A549 (cell line): ENCODE measurements around the gene F2RL3. TPM values are rescaled to one million over a fixed set of nuclear protein-coding genes. Genes with fewer than 3 reads are reported as not detected.

Experiments used
- ATAC-seq, 2 experiments: fragments of 200-7000 bp in 1 of 2; fragments of >200 bp in 1 of 2; cut with Nextera tagmentation in 1 of 2; cut with Tn5 transposase in 1 of 2; 3 replicates each; pipeline versions ENCODE4 v1.8.0 to v1.9.1; 2018 to 2020; ENCODE audit warnings: mild to moderate bottlenecking in 1 of 2, moderate library complexity in 1 of 2
- CTCF ChIA-PET: fragments of 300-600 bp; sonication (Branson Sonifier 250); formaldehyde crosslinking; extraction: SDS; loops from one replicate; lab custom pipeline; 2021; ENCODE audit warnings: antibody characterized with exemption, inconsistent platforms; lab: Yijun Ruan, JAX
- POLR2A ChIA-PET: fragments of 350-600 bp; formaldehyde crosslinking; extraction: SDS; loops from one replicate; lab custom pipeline; 2021; ENCODE audit warnings: antibody characterized with exemption, inconsistent platforms; lab: Yijun Ruan, JAX
- DNase-seq, 2 experiments: peaks; one replicate each; pipeline versions ENCODE4 v3.0.0 to v3.0.0-alpha.2; 2011 to 2016; ENCODE audit warnings: low read depth in 1 of 2, low spot score in 1 of 2
- FAIRE-seq: peaks from 2 replicates; lab custom pipeline; 2011; peaks lifted over from hg19 to GRCh38; lab: Jason Lieb, UNC
- H3K27ac ChIP-seq, 2 experiments: fragments of >200 bp; sonication (Bioruptor Twin); formaldehyde crosslinking; 3 replicates each; pipeline ENCODE4 v1.5.1; 2016 to 2017
- H3K4me1 ChIP-seq: fragments of >200 bp; sonication (Bioruptor Twin); formaldehyde crosslinking; 3 replicates; pipeline ENCODE4 v1.6.1; 2016
- H3K4me2 ChIP-seq: fragments of >200 bp; sonication (Bioruptor Twin); formaldehyde crosslinking; 3 replicates; pipeline ENCODE4 v1.6.1; 2016
- H3K4me3 ChIP-seq: fragments of >200 bp; sonication (Bioruptor Twin); formaldehyde crosslinking; 3 replicates; pipeline ENCODE4 v1.5.1; 2016
- H3K9me3 ChIP-seq: fragments of >200 bp; sonication (Bioruptor Twin); formaldehyde crosslinking; 3 replicates; pipeline ENCODE4 v1.6.1; 2016
- ESRRA ChIP-seq: fragments of 150-350 bp; IDR thresholded peaks from 2 replicates; pipeline ENCODE4 v1.6.1; 2014; ENCODE audit warnings: mild to moderate bottlenecking, low read length, borderline replicate concordance
- JUNB ChIP-seq: fragments of >200 bp; sonication (Bioruptor Twin); formaldehyde crosslinking; IDR thresholded peaks from 2 replicates; pipeline ENCODE4 v1.6.1; 2016
- POLR2AphosphoS2 ChIP-seq: conservative IDR thresholded peaks from 2 replicates; pipeline ENCODE4 v1.6.1; 2012; ENCODE audit warnings: low read length, improper control_type of control experiment, inconsistent platforms
- RAD21 ChIP-seq, 2 experiments: fragments of >200 bp in 1 of 2; sonication (Bioruptor Twin) in 1 of 2; formaldehyde crosslinking in 1 of 2; IDR thresholded peaks in 1 of 2; conservative IDR thresholded peaks in 1 of 2; 2 replicates in 1 of 2; 3 replicates in 1 of 2; pipeline ENCODE4 v1.6.1; 2012 to 2018; ENCODE audit warnings: inconsistent platforms in 1 of 2
- RFX5 ChIP-seq: fragments of 450-650 bp; IDR thresholded peaks from 2 replicates; pipeline ENCODE4 v1.7.1; 2014; ENCODE audit warnings: antibody characterized with exemption, mild to moderate bottlenecking, moderate library complexity
- SMC3 ChIP-seq: fragments of >200 bp; sonication (Bioruptor Twin); formaldehyde crosslinking; IDR thresholded peaks from 3 replicates; pipeline ENCODE4 v1.6.1; 2018; ENCODE audit warnings: inconsistent platforms
- ZC3H11A ChIP-seq: fragments of 450-650 bp; IDR thresholded peaks from 2 replicates; pipeline ENCODE4 v1.6.1; 2014; ENCODE audit warnings: antibody characterized with exemption, mild to moderate bottlenecking
- ZFP36 ChIP-seq: fragments of 450-650 bp; IDR thresholded peaks from 2 replicates; pipeline ENCODE4 v1.6.1; 2014; ENCODE audit warnings: borderline replicate concordance; ENCODE audit not compliant: partially characterized antibody
- WGBS: methylation state at CpG from one replicate; pipeline ENCODE4 v1.1.6; 2017; ENCODE audit errors: missing lambda C conversion rate; 5-methylcytosine and 5-hydroxymethylcytosine counted together
- polyA plus RNA-seq, 4 experiments: library from polyadenylated mRNA; depleted of rRNA in 3 of 4; stranded (reverse); fragments of >200 nt; fragmentation: RNase III in 1 of 4; extraction: RNeasy Plus Mini Kit Qiagen cat#74134 plus additional on column Dnase treatment in 1 of 4; gene quantifications; 2 replicates in 3 of 4; 3 replicates in 1 of 4; pipeline ENCODE4 v1.2.3, GENCODE V29; 2011 to 2017
- TF ChIP-seq, protein P1 (sequence below): fragments of 250-450 bp; sonication (Bioruptor Pico); IDR thresholded peaks from 2 replicates; pipeline ENCODE4 v1.5.0; 2020; ENCODE audit warnings: low read depth, mild to moderate bottlenecking, moderate library complexity
- TF ChIP-seq, protein P2 (sequence below): fragments of 250-450 bp; sonication (Bioruptor Pico); IDR thresholded peaks from 2 replicates; pipeline ENCODE4 v1.5.0; 2021; ENCODE audit warnings: mild to moderate bottlenecking, moderate library complexity, borderline replicate concordance
- TF ChIP-seq, protein P3 (sequence below): IDR thresholded peaks from 2 replicates; pipeline ENCODE4 v1.6.1; 2012
- TF ChIP-seq, protein P4 (sequence below): fragments of >200 bp; sonication (Bioruptor Twin); formaldehyde crosslinking; IDR thresholded peaks from 3 replicates; pipeline ENCODE4 v1.5.1; 2016
- TF ChIP-seq, protein P5 (sequence below): fragments of 450-650 bp; IDR thresholded peaks from 2 replicates; pipeline ENCODE4 v1.6.1; 2014; ENCODE audit warnings: antibody characterized with exemption

F2RL3 gene
- polyA plus RNA-seq, 2 of the 4 experiments (the other 2 are of a cell fraction), result not detected

DNA sequence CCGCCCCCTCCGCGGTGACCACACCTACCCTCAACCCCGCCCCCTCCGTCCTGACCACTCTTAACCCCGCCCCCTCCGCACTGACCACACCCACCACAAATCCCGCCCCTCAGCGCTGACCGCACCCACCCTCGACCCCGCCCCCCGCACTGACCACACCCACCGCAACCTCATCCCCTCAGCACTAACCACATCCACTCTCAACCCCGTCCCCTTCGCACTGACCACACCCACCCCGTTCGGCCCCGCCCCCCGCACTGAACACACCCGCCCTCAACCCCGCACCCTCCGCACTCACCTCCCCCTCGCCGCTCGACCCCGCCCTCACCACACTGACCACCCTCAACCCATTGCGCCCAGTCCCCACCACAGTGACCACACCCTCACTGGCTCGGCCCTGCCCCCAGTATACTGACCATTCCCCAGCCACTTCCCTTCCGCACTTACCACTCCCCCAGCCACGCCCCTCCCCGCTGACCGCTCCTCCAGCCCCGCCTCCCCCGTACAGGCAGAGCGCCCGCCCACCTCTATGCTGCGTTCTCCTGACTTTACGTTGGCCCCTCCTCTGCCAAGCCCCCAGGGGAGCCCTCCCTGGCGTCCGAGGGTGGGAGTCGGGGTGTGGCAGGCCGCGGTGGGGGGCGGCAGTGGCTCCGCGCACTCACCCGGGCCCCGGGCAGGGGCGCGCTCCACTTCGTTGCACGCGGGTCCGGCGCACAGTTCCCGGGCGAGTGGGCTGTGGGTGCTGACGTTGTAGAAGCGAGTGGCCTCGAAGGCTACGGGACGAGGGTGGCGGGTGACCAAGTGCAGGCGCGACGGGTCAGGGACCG lies 8.4 kb downstream of the F2RL3 start:
- FAIRE-seq (no peak), ATAC-seq (peak; percentile 64 to 77), DNase-seq (peak; percentile 65 to 80)
- H3K4me1 ChIP-seq, result no peaks in the 10 kb centered on the region
- ChIA-PET CTCF (interaction anchor here (0.6 kb wide), 1 partner anchor 106 kb away, joined by 3 read pairs; no protein-coding TSS in a partner anchor), POLR2A (interaction anchor here (0.6 kb wide), 1 partner anchor 94 kb away, joined by 3 read pairs; no protein-coding TSS in a partner anchor)
- peak overlapping the region; percentile 33; the same call in 2 of the 3 replicates for H3K4me3 ChIP-seq
- 0 out of 6 replicates have a peak overlapping the region, but pooled peaks of 1 of the 2 experiments have one; percentile 18 for H3K27ac ChIP-seq
- no peak for TF ChIP-seq RAD21 (conservative IDR thresholded peaks at IDR 0.05 in 1 of 2, IDR thresholded peaks at IDR 0.05 in 1 of 2)
- TF ChIP-seq, protein P1, sequence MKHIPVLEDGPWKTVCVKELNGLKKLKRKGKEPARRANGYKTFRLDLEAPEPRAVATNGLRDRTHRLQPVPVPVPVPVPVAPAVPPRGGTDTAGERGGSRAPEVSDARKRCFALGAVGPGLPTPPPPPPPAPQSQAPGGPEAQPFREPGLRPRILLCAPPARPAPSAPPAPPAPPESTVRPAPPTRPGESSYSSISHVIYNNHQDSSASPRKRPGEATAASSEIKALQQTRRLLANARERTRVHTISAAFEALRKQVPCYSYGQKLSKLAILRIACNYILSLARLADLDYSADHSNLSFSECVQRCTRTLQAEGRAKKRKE, result no peak
- H3K9me3 ChIP-seq, result no peaks in the 10 kb centered on the region
- peak overlapping the region; percentile 53 for H3K4me2 ChIP-seq
- whole genome bisulfite sequencing, result 82% methylated on average over 26 of the region's 68 CpGs

DNA sequence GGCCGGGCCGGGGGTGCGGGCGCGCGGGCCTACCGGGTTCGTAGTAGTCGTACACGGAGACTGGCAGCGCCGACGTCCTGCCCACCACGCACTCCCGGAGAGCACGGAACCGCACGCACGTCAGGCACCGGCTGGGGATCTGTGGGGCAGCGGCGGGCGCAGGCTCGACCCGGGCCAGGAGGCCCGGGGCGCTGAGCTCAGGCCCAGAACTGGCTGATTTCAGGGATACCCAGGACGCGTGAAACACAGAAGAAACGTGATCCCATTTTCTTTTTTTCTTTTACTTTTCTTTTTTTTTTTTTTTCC lies 9.0 kb downstream of the F2RL3 start:
- ChIA-PET POLR2A (interaction anchor here (0.6 kb wide), 1 partner anchor 95 kb away, joined by 3 read pairs; no protein-coding TSS in a partner anchor), CTCF (interaction anchor here (0.6 kb wide), 1 partner anchor 107 kb away, joined by 3 read pairs; no protein-coding TSS in a partner anchor)
- no peak for TF ChIP-seq RFX5
- TF ChIP-seq, protein P2, sequence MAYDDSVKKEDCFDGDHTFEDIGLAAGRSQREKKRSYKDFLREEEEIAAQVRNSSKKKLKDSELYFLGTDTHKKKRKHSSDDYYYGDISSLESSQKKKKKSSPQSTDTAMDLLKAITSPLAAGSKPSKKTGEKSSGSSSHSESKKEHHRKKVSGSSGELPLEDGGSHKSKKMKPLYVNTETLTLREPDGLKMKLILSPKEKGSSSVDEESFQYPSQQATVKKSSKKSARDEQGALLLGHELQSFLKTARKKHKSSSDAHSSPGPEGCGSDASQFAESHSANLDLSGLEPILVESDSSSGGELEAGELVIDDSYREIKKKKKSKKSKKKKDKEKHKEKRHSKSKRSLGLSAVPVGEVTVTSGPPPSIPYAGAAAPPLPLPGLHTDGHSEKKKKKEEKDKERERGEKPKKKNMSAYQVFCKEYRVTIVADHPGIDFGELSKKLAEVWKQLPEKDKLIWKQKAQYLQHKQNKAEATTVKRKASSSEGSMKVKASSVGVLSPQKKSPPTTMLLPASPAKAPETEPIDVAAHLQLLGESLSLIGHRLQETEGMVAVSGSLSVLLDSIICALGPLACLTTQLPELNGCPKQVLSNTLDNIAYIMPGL (CRISPR knock-in tag), result no peak
- no peak overlapping the region for H3K4me2 ChIP-seq
- no peak for DNase-seq
- no peak for ATAC-seq
- H3K4me3 ChIP-seq, result no peak overlapping the region
- FAIRE-seq, result no peak
- H3K4me1 ChIP-seq, result no peaks in the 10 kb centered on the region
- H3K9me3 ChIP-seq, result no peaks in the 10 kb centered on the region
- WGBS, result 93% methylated on average over 30 of the region's 30 CpGs
- no peak overlapping the region for H3K27ac ChIP-seq

DNA sequence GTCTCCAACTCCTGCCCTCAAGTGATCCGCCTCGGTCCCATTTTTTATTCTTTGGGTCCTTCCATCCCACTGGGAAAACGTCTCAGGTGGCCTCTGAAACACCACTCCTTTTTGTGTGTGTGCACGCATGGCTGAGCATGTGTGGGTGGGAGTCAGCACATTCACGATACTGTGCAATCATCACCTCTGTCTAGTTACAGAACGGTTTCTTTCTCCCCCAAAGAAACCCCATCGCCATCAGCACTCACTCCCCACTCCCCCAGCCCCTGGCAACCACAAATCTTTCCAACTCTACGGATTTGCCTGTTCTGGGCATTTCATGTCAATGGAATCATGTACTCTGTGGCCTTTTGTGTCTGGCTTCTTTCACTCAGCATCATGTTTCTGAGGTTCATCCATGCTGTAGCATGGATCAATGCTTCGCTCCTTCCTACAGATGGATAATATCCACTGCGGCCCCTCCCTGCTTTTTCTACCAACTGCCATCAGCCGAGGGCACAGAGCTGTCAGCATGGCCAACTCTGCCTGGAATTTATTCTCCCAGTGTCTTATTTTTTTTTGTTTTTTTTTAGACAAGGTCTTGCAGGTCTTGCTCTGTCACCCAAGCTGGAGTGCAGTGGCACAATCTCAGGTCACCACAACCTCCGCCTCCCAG lies 9.7 kb downstream of the F2RL3 start:
- Histone ChIP-seq H3K4me2 (no peak overlapping the region), H3K9me3 (no peaks in the 10 kb centered on the region), H3K4me1 (no peaks in the 10 kb centered on the region), H3K27ac (no peak overlapping the region), H3K4me3 (no peak overlapping the region)
- no peak for ATAC-seq
- WGBS, result 75% methylated on average over 12 of the region's 12 CpGs
- TF ChIP-seq, protein P3, sequence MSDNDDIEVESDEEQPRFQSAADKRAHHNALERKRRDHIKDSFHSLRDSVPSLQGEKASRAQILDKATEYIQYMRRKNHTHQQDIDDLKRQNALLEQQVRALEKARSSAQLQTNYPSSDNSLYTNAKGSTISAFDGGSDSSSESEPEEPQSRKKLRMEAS, result no peak
- ChIA-PET CTCF (interaction anchor here (0.6 to 2.2 kb wide), 3 partner anchors 12 to 145 kb away, joined by 3 to 9 read pairs (median 3); no protein-coding TSS in a partner anchor), POLR2A (no interaction called here)
- no peak for FAIRE-seq
- no peak for DNase-seq

DNA sequence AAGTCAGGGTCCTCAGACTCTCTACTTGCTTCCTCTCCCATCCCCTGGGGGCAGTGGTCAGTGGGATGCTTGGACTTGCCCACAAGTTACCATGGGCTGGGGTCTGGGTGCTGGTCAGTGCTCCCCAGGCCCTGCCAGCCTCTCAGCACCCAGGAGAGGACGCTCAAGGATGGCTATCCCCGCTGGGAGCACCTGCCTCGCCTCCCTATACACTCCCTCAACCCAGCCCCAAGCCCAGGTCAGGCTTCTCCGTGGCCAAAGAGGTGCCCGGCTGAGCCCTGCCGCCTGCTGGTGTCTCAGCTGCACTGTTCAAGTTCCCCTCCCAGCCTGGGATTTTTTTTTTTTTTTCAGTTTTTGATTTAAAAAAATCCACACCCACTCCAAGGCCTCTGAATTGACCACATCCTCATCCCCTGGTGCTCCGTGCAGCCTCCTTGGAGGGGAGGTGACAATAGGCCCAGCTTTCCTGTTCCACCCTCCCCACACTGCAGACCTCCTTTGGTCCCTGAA lies 10.8 kb downstream of the F2RL3 start:
- no peaks in the 10 kb centered on the region for H3K9me3 ChIP-seq
- H3K27ac ChIP-seq, result no peak overlapping the region
- peak; percentile 58 to 64 for DNase-seq
- WGBS, result 3% methylated on average over 7 of the region's 7 CpGs
- peak; percentile 75 to 84 for ATAC-seq
- CTCF ChIA-PET, result interaction anchor here (0.7 to 2.2 kb wide), 9 partner anchors 11 to 138 kb away, joined by 3 to 9 read pairs (median 3); partner anchors contain the start of gene SIN3B
- H3K4me1 ChIP-seq, result no peaks in the 10 kb centered on the region
- POLR2A ChIA-PET, result no interaction called here
- no peak overlapping the region for H3K4me3 ChIP-seq
- no peak overlapping the region for H3K4me2 ChIP-seq
- FAIRE-seq, result no peak
- no peak for TF ChIP-seq JUNB
- peak; percentile 62 for TF ChIP-seq SMC3
- peak; percentile 68; the same call in 1 of the 2 replicates for TF ChIP-seq RFX5
- no peak for TF ChIP-seq ESRRA
- TF ChIP-seq, protein P4, sequence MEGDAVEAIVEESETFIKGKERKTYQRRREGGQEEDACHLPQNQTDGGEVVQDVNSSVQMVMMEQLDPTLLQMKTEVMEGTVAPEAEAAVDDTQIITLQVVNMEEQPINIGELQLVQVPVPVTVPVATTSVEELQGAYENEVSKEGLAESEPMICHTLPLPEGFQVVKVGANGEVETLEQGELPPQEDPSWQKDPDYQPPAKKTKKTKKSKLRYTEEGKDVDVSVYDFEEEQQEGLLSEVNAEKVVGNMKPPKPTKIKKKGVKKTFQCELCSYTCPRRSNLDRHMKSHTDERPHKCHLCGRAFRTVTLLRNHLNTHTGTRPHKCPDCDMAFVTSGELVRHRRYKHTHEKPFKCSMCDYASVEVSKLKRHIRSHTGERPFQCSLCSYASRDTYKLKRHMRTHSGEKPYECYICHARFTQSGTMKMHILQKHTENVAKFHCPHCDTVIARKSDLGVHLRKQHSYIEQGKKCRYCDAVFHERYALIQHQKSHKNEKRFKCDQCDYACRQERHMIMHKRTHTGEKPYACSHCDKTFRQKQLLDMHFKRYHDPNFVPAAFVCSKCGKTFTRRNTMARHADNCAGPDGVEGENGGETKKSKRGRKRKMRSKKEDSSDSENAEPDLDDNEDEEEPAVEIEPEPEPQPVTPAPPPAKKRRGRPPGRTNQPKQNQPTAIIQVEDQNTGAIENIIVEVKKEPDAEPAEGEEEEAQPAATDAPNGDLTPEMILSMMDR, result peak; percentile 43
- TF ChIP-seq RAD21 (conservative IDR thresholded peaks at IDR 0.05 in 1 of 2, IDR thresholded peaks at IDR 0.05 in 1 of 2), result peak; percentile 62 to 68
- TF ChIP-seq, protein P5, sequence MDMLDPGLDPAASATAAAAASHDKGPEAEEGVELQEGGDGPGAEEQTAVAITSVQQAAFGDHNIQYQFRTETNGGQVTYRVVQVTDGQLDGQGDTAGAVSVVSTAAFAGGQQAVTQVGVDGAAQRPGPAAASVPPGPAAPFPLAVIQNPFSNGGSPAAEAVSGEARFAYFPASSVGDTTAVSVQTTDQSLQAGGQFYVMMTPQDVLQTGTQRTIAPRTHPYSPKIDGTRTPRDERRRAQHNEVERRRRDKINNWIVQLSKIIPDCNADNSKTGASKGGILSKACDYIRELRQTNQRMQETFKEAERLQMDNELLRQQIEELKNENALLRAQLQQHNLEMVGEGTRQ, result no peak
- no peak for TF ChIP-seq POLR2AphosphoS2
- no peak for TF ChIP-seq ZC3H11A
- TF ChIP-seq ZFP36, result no peak
